ENCODE data around the gene SND1.

SND1 gene

GRCh38 chr7:127871226-127871625, 219.2 kb downstream of the SND1 start:
- no peak overlapping the region for H3K4me3 ChIP-seq (ENCODE audit: low read depth, low read length)
- TF ChIP-seq, protein P1, sequence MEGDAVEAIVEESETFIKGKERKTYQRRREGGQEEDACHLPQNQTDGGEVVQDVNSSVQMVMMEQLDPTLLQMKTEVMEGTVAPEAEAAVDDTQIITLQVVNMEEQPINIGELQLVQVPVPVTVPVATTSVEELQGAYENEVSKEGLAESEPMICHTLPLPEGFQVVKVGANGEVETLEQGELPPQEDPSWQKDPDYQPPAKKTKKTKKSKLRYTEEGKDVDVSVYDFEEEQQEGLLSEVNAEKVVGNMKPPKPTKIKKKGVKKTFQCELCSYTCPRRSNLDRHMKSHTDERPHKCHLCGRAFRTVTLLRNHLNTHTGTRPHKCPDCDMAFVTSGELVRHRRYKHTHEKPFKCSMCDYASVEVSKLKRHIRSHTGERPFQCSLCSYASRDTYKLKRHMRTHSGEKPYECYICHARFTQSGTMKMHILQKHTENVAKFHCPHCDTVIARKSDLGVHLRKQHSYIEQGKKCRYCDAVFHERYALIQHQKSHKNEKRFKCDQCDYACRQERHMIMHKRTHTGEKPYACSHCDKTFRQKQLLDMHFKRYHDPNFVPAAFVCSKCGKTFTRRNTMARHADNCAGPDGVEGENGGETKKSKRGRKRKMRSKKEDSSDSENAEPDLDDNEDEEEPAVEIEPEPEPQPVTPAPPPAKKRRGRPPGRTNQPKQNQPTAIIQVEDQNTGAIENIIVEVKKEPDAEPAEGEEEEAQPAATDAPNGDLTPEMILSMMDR (IDR thresholded peaks at IDR 0.05; ENCODE audit: borderline replicate concordance, insufficient read depth, low read depth, low read length), result no peak

GRCh38 chr7:127872122-127872521, 220.1 kb downstream of the SND1 start:
- H3K4me3 ChIP-seq (ENCODE audit: low read depth, low read length), result no peak overlapping the region
- TF ChIP-seq, protein P1 (IDR thresholded peaks at IDR 0.05; ENCODE audit: borderline replicate concordance, insufficient read depth, low read depth, low read length), result no peak

DNA sequence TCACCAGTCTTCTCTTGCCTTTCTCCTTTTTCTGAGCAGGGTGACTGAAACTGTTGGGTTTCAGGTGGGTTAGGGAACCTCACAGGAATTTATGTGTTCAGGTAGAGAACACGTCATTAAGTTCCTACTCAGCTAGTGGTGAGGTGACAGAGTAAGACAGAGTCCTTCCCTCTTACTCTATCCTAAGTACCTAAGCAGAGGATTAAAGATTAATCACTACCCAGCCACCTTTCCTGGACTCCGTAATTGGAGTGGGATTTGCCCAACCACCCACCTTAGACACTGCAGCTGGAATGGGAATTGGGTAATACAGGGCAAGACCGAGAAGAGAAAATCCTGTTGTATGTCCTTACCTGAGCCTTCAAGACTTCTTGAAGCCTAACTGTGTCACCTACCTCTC, 221.2 kb downstream of the SND1 start:
- TF ChIP-seq, protein P1 (IDR thresholded peaks at IDR 0.05; ENCODE audit: borderline replicate concordance, insufficient read depth, low read depth, low read length), result no peak
- no peak overlapping the region for H3K4me3 ChIP-seq (ENCODE audit: low read depth, low read length)

DNA sequence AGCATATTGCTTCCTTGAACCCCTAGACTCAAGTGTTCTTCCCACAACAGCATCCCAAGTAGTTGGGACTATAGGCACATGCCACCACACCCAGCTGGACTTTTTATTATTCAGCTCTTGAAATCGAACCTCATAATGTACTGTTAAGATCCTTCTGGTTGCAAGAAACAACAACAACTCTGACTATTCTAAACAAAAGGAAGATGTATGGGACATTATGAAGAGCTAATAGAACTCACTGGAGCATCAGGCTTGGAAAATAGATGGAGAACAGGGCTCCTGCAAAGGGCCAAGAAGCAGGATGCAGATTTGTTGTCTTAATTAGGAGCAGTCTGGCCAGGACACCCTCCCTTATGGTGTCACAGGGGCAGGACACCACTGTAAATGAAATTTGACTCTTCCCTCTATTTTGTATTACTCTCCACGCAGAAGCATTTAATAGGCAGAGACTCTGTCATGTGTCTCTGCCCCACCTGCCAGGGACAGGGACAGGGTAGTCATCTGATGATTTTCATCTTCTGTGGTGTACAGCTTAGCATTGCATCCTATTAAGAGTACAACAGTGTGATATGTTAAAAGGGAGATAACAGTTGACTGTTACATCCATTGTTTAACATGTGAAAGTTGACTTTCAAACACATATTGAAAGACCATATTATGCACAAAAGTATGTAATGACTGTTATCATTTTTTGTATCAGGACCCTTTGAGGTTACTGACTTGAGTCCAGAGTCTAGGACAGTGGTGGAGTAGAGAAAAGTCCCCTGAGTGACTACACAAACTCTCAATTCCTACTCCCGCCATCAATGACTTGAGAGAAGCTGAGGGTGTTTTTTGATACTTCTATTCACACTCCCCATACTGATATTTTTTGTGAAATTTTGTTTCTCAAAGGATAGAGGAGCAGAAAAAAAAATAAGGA, 222.0 kb downstream of the SND1 start:
- TF ChIP-seq, protein P1 (IDR thresholded peaks at IDR 0.05; ENCODE audit: borderline replicate concordance, insufficient read depth, low read depth, low read length), result no peak
- H3K4me3 ChIP-seq (ENCODE audit: low read depth, low read length), result no peak overlapping the region

GRCh38 chr7:127874951-127875608, 223.1 kb downstream of the SND1 start:
- TF ChIP-seq, protein P1 (IDR thresholded peaks at IDR 0.05; ENCODE audit: borderline replicate concordance, insufficient read depth, low read depth, low read length), result no peak
- H3K4me3 ChIP-seq (ENCODE audit: low read depth, low read length), result no peak overlapping the region

- TF ChIP-seq, protein P1 (IDR thresholded peaks at IDR 0.05; ENCODE audit: borderline replicate concordance, insufficient read depth, low read depth, low read length), result no peak
- H3K4me3 ChIP-seq (ENCODE audit: low read depth, low read length), result no peak overlapping the region
These were observed 224.4 kb downstream of the SND1 start for GRCh38 chr7:127876393-127876792.

Measured in GM12875 (cell line).